Left ventricle myocardium inferior (tissue), 1 donor: ENCODE results near the gene PLCD3. TPM values are rescaled to one million over a fixed set of nuclear protein-coding genes. Genes with fewer than 3 reads are reported as not detected.

Source experiments
- DNase-seq: peaks from one replicate; pipeline ENCODE4 v3.0.0-alpha.2; 2020
- H3K27ac ChIP-seq: fragments of 200-600 bp; replicated peaks from 2 replicates; pipeline ENCODE4 v1.8.0; 2021
- H3K27me3 ChIP-seq: fragments of 200-600 bp; 2 replicates; pipeline ENCODE4 v1.8.0; 2021; ENCODE audit warnings: low read depth
- H3K36me3 ChIP-seq: fragments of 200-600 bp; 2 replicates; pipeline ENCODE4 v1.8.0; 2021
- H3K4me1 ChIP-seq: fragments of 200-600 bp; 2 replicates; pipeline ENCODE4 v1.8.0; 2021
- H3K4me3 ChIP-seq: fragments of 200-600 bp; 2 replicates; pipeline ENCODE4 v1.8.0; 2021; ENCODE audit warnings: mild to moderate bottlenecking, moderate library complexity
- H3K9me3 ChIP-seq: fragments of 200-600 bp; replicated peaks from 2 replicates; pipeline ENCODE4 v1.8.0; 2021
- intact Hi-C: fragments of 100-400 bp; cut with micrococcal nuclease; formaldehyde crosslinking; loops from one replicate; pipeline ENCODE4 v1.11.0; 2022
- total RNA-seq: library from RNA; stranded (reverse); fragmentation: NEBNext Ultra II Directional; extraction: Animal tissue kit (Norgen Biotek cat#: 25700); gene quantifications from one replicate; pipeline ENCODE4 v1.2.1, GENCODE V29; 2021
- TF ChIP-seq, protein P1 (sequence below): fragments of 200-600 bp; IDR thresholded peaks from 2 replicates; pipeline ENCODE4 v1.8.0; 2021; ENCODE audit warnings: antibody characterized with exemption, mild to moderate bottlenecking, borderline replicate concordance
- donor health status: DM: no; HTN: yes; CAD: no; lungs with severe emphysema.

PLCD3 gene
- total RNA-seq, 1 donor from 2014 or later = 146 TPM

DNA sequence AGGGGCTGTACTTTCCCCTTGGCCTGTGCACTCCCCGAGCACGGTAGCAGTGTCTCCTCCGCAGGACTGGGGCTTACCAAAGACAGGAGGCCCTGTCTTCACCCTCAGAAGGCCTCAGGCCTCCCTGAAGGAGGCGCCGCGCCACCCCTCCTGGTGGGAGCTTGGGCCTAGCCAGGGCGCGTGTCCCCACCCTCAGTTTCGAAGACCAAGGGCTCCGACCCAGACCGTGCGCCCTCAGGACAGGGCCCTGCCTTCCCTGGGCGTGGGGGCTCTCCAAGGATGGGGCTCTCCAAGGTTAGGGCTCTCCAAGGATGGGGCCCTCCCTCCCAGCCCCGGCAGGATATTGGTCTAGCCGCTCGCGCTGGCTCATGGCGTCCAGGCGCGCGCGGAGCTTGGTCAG is 11.8 kb downstream of the PLCD3 start:
- DNase-seq = no peak

DNA sequence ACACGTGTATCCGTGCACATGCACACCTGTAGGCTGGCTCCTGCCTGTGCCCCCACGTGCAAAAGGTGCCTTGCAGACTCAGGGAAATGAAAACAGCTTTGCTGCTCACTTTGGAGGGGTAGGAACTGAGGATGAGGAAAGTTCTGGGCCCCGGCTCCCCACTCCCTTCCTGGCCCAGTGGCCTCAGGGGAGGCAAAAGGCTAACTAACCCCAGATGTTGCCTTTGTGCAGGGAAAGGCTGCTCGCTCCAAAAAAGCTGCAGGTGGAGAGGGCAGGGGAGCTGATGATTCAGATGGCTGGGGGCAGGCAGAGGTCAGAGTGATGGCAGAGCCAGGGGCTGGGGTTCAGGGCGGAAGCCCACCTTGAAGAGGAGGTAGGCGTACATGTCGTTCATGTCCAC is 12.4 kb downstream of the PLCD3 start:
- Histone ChIP-seq H3K4me1 (peaks cover 35% of the 10 kb centered on the region), H3K27me3 (no peaks in the 10 kb centered on the region), H3K36me3 (peaks cover 57% of the 10 kb centered on the region), H3K4me3 (no peak overlapping the region), H3K27ac (no peak overlapping the region), H3K9me3 (no peaks in the 10 kb centered on the region)
- TF ChIP-seq, protein P1, sequence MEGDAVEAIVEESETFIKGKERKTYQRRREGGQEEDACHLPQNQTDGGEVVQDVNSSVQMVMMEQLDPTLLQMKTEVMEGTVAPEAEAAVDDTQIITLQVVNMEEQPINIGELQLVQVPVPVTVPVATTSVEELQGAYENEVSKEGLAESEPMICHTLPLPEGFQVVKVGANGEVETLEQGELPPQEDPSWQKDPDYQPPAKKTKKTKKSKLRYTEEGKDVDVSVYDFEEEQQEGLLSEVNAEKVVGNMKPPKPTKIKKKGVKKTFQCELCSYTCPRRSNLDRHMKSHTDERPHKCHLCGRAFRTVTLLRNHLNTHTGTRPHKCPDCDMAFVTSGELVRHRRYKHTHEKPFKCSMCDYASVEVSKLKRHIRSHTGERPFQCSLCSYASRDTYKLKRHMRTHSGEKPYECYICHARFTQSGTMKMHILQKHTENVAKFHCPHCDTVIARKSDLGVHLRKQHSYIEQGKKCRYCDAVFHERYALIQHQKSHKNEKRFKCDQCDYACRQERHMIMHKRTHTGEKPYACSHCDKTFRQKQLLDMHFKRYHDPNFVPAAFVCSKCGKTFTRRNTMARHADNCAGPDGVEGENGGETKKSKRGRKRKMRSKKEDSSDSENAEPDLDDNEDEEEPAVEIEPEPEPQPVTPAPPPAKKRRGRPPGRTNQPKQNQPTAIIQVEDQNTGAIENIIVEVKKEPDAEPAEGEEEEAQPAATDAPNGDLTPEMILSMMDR = no peak
- intact Hi-C loops = no loop called here
- no peak for DNase-seq

More for the DNA sequence above, 11.8 kb downstream of the PLCD3 start:
- Histone ChIP-seq H3K4me1 (peaks cover 40% of the 10 kb centered on the region), H3K9me3 (no peaks in the 10 kb centered on the region), H3K36me3 (peaks cover 51% of the 10 kb centered on the region), H3K27me3 (no peaks in the 10 kb centered on the region), H3K27ac (no peak overlapping the region), H3K4me3 (no peak overlapping the region)
- TF ChIP-seq, protein P1 = no peak
- intact Hi-C loops = no loop called here

DNA sequence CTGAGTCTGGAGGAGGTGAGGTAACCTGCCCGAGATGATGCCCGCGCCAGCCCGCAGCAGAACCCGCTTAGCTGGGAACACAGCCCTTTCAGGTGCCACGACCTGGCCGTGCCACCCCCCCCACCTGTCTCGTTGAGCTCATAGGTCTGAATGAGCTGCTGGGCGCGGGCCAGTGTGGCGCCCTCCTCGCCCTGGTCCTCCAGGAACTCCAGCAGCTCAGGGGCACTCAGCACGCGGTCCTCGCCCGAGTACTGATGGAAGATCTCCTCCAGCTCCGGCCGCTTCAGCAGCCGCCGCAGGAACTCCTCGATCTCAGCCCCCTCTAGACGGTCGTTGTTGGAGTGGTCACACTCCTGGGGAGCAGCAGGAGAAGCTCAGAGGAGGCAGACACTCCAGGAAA is 13.6 kb downstream of the PLCD3 start:
- no peak overlapping the region for H3K27ac ChIP-seq
- H3K9me3 ChIP-seq = no peaks in the 10 kb centered on the region
- peaks cover 69% of the 10 kb centered on the region for H3K36me3 ChIP-seq
- H3K4me1 ChIP-seq = peaks cover 22% of the 10 kb centered on the region
- H3K27me3 ChIP-seq = no peaks in the 10 kb centered on the region
- no peak overlapping the region for H3K4me3 ChIP-seq
- intact Hi-C loops = no loop called here
- no peak for DNase-seq
- TF ChIP-seq, protein P1 = no peak

DNA sequence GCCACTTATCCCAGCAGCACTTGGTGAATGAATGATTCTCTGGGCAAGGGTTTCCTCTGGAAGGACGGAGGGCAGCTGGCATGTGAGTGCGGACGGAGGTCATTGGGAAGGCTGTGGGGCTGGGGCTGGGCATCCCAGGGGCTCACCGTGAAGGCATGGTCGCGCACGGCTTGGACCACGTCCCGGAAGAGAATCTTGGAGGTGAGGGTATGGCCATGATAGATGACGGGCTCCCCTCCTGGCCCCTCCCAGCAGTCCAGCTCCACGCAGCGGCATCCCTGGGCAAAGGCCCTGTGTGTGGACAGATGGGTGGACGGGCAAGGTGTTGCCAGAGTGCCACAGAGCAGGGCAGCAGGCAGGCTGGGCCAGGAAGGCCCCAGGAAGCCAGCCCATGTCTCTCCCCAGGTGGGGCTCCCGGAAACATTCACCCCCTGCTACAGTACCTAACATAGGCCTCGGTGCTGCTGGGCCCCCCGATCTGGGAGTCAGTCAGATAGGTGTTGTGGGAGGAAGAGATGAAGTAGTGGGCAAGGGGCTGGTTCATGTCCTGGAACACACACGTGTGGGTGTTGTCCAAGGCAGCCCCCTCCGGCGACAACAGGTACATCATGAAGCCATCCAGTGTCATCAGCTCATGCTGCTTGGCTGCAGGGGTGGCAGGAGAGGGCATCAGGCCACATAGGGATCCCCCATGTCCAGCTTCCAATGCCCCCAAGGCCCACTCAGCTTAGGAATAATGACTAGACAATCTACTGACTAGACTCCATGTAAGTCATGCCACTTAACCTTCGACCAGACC is 14.3 kb downstream of the PLCD3 start:
- Histone ChIP-seq H3K27ac (no peak overlapping the region), H3K9me3 (no peaks in the 10 kb centered on the region), H3K36me3 (peaks cover 76% of the 10 kb centered on the region), H3K4me1 (peaks cover 16% of the 10 kb centered on the region), H3K4me3 (no peak overlapping the region), H3K27me3 (no peaks in the 10 kb centered on the region)
- intact Hi-C loops = no loop called here
- DNase-seq = no peak
- TF ChIP-seq, protein P1 = no peak

DNA sequence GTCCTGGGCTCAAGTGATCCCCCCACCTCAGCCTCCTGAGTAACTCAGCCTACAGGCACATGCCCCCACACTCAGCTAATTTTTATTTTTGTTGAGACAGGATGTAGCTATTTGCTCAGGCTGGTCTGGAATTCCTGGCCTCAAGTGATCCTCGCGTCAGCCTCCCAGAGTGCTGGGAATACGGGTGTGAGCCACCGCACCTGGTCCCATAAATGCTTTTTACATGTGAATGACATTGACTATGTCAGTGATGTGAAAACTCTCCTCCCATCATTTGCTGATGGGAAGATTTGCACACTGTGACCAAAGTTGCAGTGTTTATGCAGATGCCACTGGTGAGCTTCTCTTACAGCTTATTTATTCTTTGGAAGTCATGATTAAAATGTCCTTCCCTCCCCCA is 15.0 kb downstream of the PLCD3 start:
- H3K4me1 ChIP-seq = peaks cover 15% of the 10 kb centered on the region
- H3K4me3 ChIP-seq = no peak overlapping the region
- intact Hi-C loops = no loop called here
- TF ChIP-seq, protein P1 = no peak
- DNase-seq = no peak
- no peaks in the 10 kb centered on the region for H3K27me3 ChIP-seq
- H3K36me3 ChIP-seq = peaks cover 83% of the 10 kb centered on the region
- H3K9me3 ChIP-seq = no peaks in the 10 kb centered on the region
- H3K27ac ChIP-seq = no peak overlapping the region
